LNCaP clone FGC (cell line): ENCODE results near the gene BTD.

Experiments
- DNase-seq: peaks from one replicate; pipeline ENCODE4 v3.0.0-alpha.2; 2011; ENCODE audit warnings: low read depth
- H3K4me3 ChIP-seq: 2 replicates; pipeline ENCODE4 v1.5.1; 2011; ENCODE audit warnings: mild to moderate bottlenecking, low read depth, low read length, control low read depth
- TF ChIP-seq, protein P1 (sequence below): IDR thresholded peaks from 2 replicates; pipeline ENCODE4 v1.5.1; 2012; ENCODE audit warnings: mild to moderate bottlenecking; ENCODE audit not compliant: control insufficient read depth, insufficient read depth; ENCODE audit errors: extremely low read depth

The BTD gene

DNA sequence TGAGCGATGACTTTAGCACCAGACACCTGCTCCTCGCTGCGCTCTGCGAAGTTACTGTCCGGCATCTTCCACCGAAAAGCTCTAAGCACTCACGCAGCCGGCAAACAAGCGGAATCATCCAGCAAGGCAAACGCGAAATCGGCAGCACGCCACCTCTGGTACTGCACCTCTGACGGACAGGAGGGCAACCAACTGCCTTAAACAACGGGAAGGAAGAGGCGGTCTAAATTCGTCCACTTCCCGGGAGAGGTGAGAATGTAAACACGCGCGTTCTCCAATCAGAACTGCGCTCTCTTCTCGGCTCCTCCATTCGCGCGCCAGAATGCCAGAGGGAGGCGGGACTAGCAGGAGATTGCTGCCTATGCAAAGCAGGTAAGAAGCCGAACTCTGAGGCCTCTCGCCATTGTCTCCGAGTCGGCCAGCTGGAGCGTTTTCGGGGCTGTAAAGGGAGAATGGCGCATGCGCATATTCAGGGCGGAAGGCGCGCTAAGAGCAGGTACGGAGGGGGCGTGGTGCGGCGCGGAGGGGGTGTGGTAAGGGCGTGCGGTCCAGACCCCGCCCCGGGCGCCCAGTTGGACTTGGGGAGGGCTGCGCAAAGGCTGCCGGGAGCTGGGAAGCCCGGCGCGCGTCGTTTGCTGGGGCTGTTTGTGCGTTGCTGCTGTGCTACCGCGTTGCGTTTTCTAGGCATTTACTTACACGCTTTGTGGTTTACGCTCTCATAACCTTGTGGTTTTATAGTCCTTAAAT lies at the start of gene BTD, which contains the start of gene HACL1:
Gene BTD (plus strand): TSS at position 347 of the 747 bp plus-strand sequence. CDS start 33,695 bp downstream, outside the sequence.
Gene HACL1 (minus strand): TSS at position 171 of the 747 bp plus-strand sequence. CDS start 106 bp downstream, at position 65.
- TF ChIP-seq, protein P1, sequence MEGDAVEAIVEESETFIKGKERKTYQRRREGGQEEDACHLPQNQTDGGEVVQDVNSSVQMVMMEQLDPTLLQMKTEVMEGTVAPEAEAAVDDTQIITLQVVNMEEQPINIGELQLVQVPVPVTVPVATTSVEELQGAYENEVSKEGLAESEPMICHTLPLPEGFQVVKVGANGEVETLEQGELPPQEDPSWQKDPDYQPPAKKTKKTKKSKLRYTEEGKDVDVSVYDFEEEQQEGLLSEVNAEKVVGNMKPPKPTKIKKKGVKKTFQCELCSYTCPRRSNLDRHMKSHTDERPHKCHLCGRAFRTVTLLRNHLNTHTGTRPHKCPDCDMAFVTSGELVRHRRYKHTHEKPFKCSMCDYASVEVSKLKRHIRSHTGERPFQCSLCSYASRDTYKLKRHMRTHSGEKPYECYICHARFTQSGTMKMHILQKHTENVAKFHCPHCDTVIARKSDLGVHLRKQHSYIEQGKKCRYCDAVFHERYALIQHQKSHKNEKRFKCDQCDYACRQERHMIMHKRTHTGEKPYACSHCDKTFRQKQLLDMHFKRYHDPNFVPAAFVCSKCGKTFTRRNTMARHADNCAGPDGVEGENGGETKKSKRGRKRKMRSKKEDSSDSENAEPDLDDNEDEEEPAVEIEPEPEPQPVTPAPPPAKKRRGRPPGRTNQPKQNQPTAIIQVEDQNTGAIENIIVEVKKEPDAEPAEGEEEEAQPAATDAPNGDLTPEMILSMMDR: peak; percentile 27; the same call in 1 of the 2 replicates
- H3K4me3 ChIP-seq: peak within 1 kb of the TSS; percentile 100
- DNase-seq: peak; percentile 99

GRCh38 chr3:15551902-15552301 lies 49.6 kb upstream of the BTD start:
- no peak for DNase-seq
- TF ChIP-seq, protein P1: no peak
- H3K4me3 ChIP-seq: no peak overlapping the region

- H3K4me3 ChIP-seq: no peak overlapping the region
- DNase-seq: no peak
- TF ChIP-seq, protein P1: no peak
Observed at GRCh38 chr3:15553749-15554148, 47.8 kb upstream of the BTD start.

DNA sequence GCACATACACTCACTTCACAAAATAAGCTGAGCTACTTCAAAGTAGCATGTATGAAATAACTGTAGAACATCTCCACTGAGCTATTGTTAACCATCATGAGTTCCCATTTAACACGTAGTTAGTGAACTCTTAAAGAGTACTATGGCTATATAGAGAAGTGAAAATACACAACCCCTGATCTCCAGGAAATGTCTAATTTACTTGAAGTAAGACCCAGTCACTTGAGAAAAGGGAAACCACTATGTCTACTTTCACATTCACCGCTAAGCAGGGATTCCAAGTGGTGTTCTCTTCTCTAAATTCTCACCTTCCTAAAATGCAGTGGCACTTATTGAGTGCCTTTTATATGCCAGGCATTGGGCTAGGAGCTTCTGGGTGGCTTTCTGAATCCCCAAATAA lies 45.0 kb upstream of the BTD start:
- TF ChIP-seq, protein P1: no peak
- H3K4me3 ChIP-seq: no peak overlapping the region
- no peak for DNase-seq

DNA sequence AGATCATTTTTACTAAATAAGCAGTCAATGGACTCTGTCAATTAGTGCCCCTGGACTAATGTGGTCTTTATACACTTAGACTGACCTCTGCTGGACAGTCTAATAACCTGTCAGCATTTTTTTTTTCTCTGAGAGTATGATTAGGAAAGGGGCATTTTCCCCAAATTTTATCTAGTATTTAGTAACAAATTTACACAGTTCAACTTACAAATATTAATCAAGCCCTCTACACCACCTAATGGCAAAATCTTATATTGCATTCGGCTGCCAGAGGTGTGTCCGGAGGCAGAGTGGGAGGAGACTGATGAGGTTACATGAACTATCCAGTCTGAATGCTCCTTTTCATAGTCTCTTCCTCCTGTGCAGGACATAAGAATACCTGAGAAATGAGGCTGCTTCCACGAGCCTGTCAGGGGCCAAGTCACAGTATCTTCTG lies 44.0 kb upstream of the BTD start:
- no peak overlapping the region for H3K4me3 ChIP-seq
- TF ChIP-seq, protein P1: peak; percentile 65
- peak; percentile 70 for DNase-seq

- TF ChIP-seq, protein P1: no peak
- H3K4me3 ChIP-seq: no peak overlapping the region
- no peak for DNase-seq
Observed at GRCh38 chr3:15558581-15558980, 43.0 kb upstream of the BTD start.
